Body of pancreas (tissue), 4 donors: ENCODE data around the gene ABCA3. TPM values are rescaled to one million over a fixed set of nuclear protein-coding genes. Genes with fewer than 3 reads are reported as not detected.

Experiments used
- ATAC-seq: fragments of 150-250 bp; one replicate; pipeline ENCODE4 v1.9.1; 2016
- DNase-seq, 4 donors: peaks; one replicate each; pipeline ENCODE4 v3.0.0-alpha.2; 2019
- H3K27ac ChIP-seq, 4 donors: fragments of 200-600 bp; sonication (generic); 1 replicate in 3 of 4; 2 replicates in 1 of 4; pipeline versions ENCODE4 v1.5.1 to v1.6.1; 2016 to 2019; ENCODE audit warnings: mild to moderate bottlenecking in 1 of 4, mixed read lengths in 1 of 4, moderate library complexity in 1 of 4
- H3K27me3 ChIP-seq, 2 donors: fragments of 200-600 bp; sonication (generic); one replicate each; pipeline ENCODE4 v1.6.0; 2016; ENCODE audit warnings: mild to moderate bottlenecking in 1 of 2
- H3K36me3 ChIP-seq, 2 donors: fragments of 200-600 bp; sonication (generic); replicated peaks in 1 of 2; 2 replicates each; pipeline ENCODE4 v1.5.1; 2016; ENCODE audit warnings: low read depth in 2 of 2; ENCODE audit not compliant: insufficient read depth in 1 of 2
- H3K4me1 ChIP-seq: fragments of 200-600 bp; sonication (generic); one replicate; pipeline ENCODE4 v1.6.0; 2016
- H3K4me3 ChIP-seq, 2 donors: fragments of 200-600 bp; sonication (generic); 1 replicate in 1 of 2; 2 replicates in 1 of 2; pipeline ENCODE4 v1.5.1; 2016 to 2019
- H3K9me3 ChIP-seq, 3 donors: fragments of 200-600 bp; sonication (generic); 1 replicate in 2 of 3; 2 replicates in 1 of 3; pipeline ENCODE4 v1.5.1; 2016
- POLR2A ChIP-seq, 3 donors: fragments of 450-650 bp; IDR thresholded peaks; one replicate each; pipeline ENCODE4 v1.6.1; 2016; ENCODE audit warnings: antibody characterized with exemption in 3 of 3, mild to moderate bottlenecking in 2 of 3
- WGBS, 2 donors: methylation state at CpG; one replicate each; pipeline ENCODE4 v1.1.5; 2017; 5-methylcytosine and 5-hydroxymethylcytosine counted together
- intact Hi-C: fragments of 100-400 bp; cut with DNase I; formaldehyde crosslinking; loops from one replicate; pipeline ENCODE4 v1.15.1; 2023
- total RNA-seq, 2 donors: library from RNA; depleted of rRNA; stranded (reverse); fragments of >200 nt; gene quantifications; one replicate each; pipeline ENCODE4 v1.1.0, GENCODE V29; 2016
- TF ChIP-seq, protein P1 (sequence below), 7 experiments: fragments of 450-650 bp in 4 of 7; fragments of 200-600 bp in 3 of 7; sonication (generic) in 3 of 7; IDR thresholded peaks; one replicate each; pipeline ENCODE4 v1.5.1; 2016 to 2019; ENCODE audit warnings: antibody characterized with exemption in 7 of 7

The ABCA3 gene
- total RNA-seq, 2 donors from 2014 or later = 13.8 to 21.0 TPM

- intact Hi-C loops = no loop called here
- H3K27me3 ChIP-seq = no peaks in the 10 kb centered on the region
- peaks cover 23% of the 10 kb centered on the region for H3K4me1 ChIP-seq
- TF ChIP-seq, protein P1, sequence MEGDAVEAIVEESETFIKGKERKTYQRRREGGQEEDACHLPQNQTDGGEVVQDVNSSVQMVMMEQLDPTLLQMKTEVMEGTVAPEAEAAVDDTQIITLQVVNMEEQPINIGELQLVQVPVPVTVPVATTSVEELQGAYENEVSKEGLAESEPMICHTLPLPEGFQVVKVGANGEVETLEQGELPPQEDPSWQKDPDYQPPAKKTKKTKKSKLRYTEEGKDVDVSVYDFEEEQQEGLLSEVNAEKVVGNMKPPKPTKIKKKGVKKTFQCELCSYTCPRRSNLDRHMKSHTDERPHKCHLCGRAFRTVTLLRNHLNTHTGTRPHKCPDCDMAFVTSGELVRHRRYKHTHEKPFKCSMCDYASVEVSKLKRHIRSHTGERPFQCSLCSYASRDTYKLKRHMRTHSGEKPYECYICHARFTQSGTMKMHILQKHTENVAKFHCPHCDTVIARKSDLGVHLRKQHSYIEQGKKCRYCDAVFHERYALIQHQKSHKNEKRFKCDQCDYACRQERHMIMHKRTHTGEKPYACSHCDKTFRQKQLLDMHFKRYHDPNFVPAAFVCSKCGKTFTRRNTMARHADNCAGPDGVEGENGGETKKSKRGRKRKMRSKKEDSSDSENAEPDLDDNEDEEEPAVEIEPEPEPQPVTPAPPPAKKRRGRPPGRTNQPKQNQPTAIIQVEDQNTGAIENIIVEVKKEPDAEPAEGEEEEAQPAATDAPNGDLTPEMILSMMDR (IDR thresholded peaks at IDR 0.05) = no peak
- TF ChIP-seq POLR2A (IDR thresholded peaks at IDR 0.05) = no peak
- peaks cover 8 to 26% of the 10 kb centered on the region in 2 donors for H3K36me3 ChIP-seq
- WGBS, 2 donors = 95 to 97% methylated on average over 7 of the region's 7 CpGs
- H3K9me3 ChIP-seq = no peaks in the 10 kb centered on the region
- H3K27ac ChIP-seq = peak overlapping the region in 3 of 4 donors; percentile 86 to 94 (median 92)
- ATAC-seq (no peak), DNase-seq (no peak)
- H3K4me3 ChIP-seq = no peak overlapping the region
Measured at GRCh38 chr16:2252806-2253148, 87.8 kb downstream of the ABCA3 start.

- peak within 1 kb of the TSS; percentile 86 to 94 (median 90) for H3K27ac ChIP-seq
- ATAC-seq (peak; percentile 98), DNase-seq (peak; percentile 96 to 98 (median 98))
- TF ChIP-seq, protein P1 (IDR thresholded peaks at IDR 0.05) = peak; percentile 55 to 97 (median 90)
- peak; percentile 87 to 91 (median 88) for TF ChIP-seq POLR2A (IDR thresholded peaks at IDR 0.05)
- H3K36me3 ChIP-seq = peaks cover 8 to 20% of the 10 kb centered on the region in 2 donors
- peak within 1 kb of the TSS; percentile 33 to 44 for H3K4me3 ChIP-seq
- intact Hi-C loops = no loop called here
- no peaks in the 10 kb centered on the region for H3K9me3 ChIP-seq
- peaks cover 23% of the 10 kb centered on the region for H3K4me1 ChIP-seq
- WGBS, 2 donors = 1% methylated on average over 50 of the region's 88 CpGs; no CpG with 5 or more reads in 1 of the 2 donors
- no peaks in the 10 kb centered on the region for H3K27me3 ChIP-seq
Measured at GRCh38 chr16:2251296-2252111, 89.0 kb downstream of the ABCA3 start, which contains the start of gene ECI1. Gene ECI1 (minus strand): TSS chr16:2251587. CDS start chr16:2251566, 21 bp downstream.

DNA sequence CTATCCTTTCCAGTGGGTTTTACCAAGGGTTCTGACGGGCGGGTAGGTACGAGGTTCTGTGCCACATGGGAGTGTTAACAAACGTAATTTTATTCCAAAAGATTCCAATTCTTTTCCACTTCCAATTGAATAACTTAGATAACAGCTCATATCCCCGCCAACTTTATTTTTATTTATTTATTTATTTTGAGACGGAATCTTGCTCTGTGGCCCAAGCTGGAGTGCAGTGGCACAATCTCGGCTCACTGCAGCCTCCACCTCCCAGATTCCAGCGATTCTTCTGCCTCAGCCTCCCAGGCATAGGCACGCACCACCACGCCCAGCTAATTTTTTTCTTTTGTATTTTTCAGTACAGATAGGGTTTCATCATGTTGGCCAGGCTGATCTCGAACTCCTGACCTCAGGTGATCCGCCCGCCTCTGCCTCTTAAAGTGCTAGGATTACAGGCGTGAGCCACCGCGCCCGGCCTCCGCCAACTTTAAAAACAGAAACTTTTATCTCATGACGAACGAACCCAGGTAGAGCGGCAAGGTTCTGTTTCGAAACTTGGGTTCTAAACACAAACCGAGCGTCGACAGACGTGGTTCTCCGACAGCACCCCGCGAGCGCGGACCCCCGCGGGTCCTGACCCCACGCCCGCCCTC, 89.8 kb downstream of the ABCA3 start:
- no peaks in the 10 kb centered on the region for H3K9me3 ChIP-seq
- DNase-seq (peak; percentile 56 to 74 (median 65)), ATAC-seq (peak; percentile 33)
- H3K4me1 ChIP-seq = peaks cover 23% of the 10 kb centered on the region
- peak overlapping the region; percentile 86 to 94 (median 90) for H3K27ac ChIP-seq
- intact Hi-C loops = no loop called here
- 4 to 5% methylated on average over 18 to 35 of the region's 35 CpGs for WGBS, 2 donors
- peak overlapping the region; percentile 33 to 44 for H3K4me3 ChIP-seq
- TF ChIP-seq, protein P1 (IDR thresholded peaks at IDR 0.05) = no peak
- no peak for TF ChIP-seq POLR2A (IDR thresholded peaks at IDR 0.05)
- peaks cover 8 to 22% of the 10 kb centered on the region in 2 donors for H3K36me3 ChIP-seq
- H3K27me3 ChIP-seq = no peaks in the 10 kb centered on the region

DNA sequence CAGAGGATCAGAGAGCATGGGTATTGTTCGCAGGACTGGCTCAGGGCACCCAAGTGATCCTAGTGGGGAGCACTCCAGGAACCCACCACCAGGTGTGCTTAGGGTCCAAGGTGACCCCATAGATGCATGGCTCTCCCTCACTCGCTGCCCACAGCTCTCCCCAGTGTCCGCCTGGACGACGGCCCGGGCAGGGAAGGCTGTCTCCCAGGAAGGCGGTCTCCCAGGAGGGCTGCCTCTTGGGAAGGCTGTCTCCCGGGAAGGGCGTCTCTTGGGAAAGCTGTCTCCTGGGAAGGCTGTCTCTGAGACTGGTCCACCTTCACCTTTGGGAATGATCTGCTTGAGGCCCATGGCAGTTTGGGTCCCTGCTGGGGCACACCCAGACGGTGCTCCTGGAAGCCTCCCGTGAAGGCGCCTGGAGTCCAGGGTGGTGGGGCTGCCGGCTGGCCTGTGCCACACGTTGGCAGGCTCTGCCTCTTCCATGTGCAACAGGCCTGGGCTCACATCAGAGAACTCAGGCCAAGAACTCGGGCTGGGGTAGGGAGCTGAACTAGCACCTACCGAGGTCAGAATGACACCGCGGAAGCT, 94.1 kb downstream of the ABCA3 start:
- Histone ChIP-seq H3K36me3 (peaks cover 10 to 13% of the 10 kb centered on the region in 2 donors), H3K4me3 (no peak overlapping the region), H3K4me1 (peaks cover 9% of the 10 kb centered on the region), H3K27ac (no peak overlapping the region), H3K27me3 (no peaks in the 10 kb centered on the region), H3K9me3 (no peaks in the 10 kb centered on the region)
- intact Hi-C loops = no loop called here
- 89 to 100% methylated on average over 3 to 18 of the region's 18 CpGs for WGBS, 2 donors
- DNase-seq = no peak
- ATAC-seq = no peak
- no peak for TF ChIP-seq POLR2A (IDR thresholded peaks at IDR 0.05)
- TF ChIP-seq, protein P1 (IDR thresholded peaks at IDR 0.05) = no peak
